Gastrocnemius medialis (tissue), 4 donors: ENCODE data around the gene CHST11. TPM values are rescaled to one million over a fixed set of nuclear protein-coding genes. Genes with fewer than 3 reads are reported as not detected.

ENCODE experiments used
- ATAC-seq, 2 donors: fragments of 150-250 bp; one replicate each; pipeline ENCODE4 v1.9.1; 2016
- DNase-seq, 2 donors: peaks; one replicate each; pipeline ENCODE4 v3.0.0-alpha.2; 2019
- H3K27ac ChIP-seq, 4 donors: fragments of 200-600 bp; sonication (generic); 1 replicate in 1 of 4; 2 replicates in 3 of 4; pipeline ENCODE4 v1.5.1; 2016 to 2018; ENCODE audit warnings: mild to moderate bottlenecking in 2 of 4, moderate library complexity in 1 of 4
- H3K27me3 ChIP-seq, 3 donors: fragments of 200-600 bp; sonication (generic) in 2 of 3; 1 replicate in 1 of 3; 2 replicates in 2 of 3; pipeline versions ENCODE4 v1.5.1 to v1.6.0; 2016 to 2019; ENCODE audit warnings: mild to moderate bottlenecking in 1 of 3, moderate library complexity in 1 of 3
- H3K36me3 ChIP-seq, 2 donors: fragments of 200-600 bp; sonication (generic) in 1 of 2; one replicate each; pipeline ENCODE4 v1.5.1; 2017 to 2018
- H3K4me1 ChIP-seq, 2 donors: fragments of 200-600 bp; sonication (generic) in 1 of 2; one replicate each; pipeline ENCODE4 v1.5.1; 2016 to 2017; ENCODE audit warnings: mild to moderate bottlenecking in 2 of 2
- H3K4me3 ChIP-seq, 4 donors: fragments of 200-600 bp; sonication (generic) in 3 of 4; 1 replicate in 1 of 4; 2 replicates in 3 of 4; pipeline ENCODE4 v1.5.1; 2016 to 2019; ENCODE audit warnings: mild to moderate bottlenecking in 2 of 4
- H3K9me3 ChIP-seq, 3 donors: fragments of 200-600 bp; sonication (generic) in 2 of 3; 1 replicate in 1 of 3; 2 replicates in 2 of 3; pipeline ENCODE4 v1.5.1; 2016 to 2019
- CTCF ChIP-seq, 5 experiments: fragments of 450-650 bp in 3 of 5; fragments of 200-600 bp in 2 of 5; sonication (generic) in 2 of 5; IDR thresholded peaks in 4 of 5; conservative IDR thresholded peaks in 1 of 5; 1 replicate in 4 of 5; 2 replicates in 1 of 5; pipeline ENCODE4 v1.5.1; 2016 to 2019; ENCODE audit warnings: antibody characterized with exemption in 5 of 5, mild to moderate bottlenecking in 3 of 5, moderate library complexity in 3 of 5
- POLR2A ChIP-seq, 2 donors: fragments of 450-650 bp; IDR thresholded peaks; one replicate each; pipeline ENCODE4 v1.6.1; 2017; ENCODE audit warnings: antibody characterized with exemption in 2 of 2, mild to moderate bottlenecking in 2 of 2, moderate library complexity in 2 of 2
- in situ Hi-C, 4 donors: fragments of 200-750 bp; cut with MboI; loops; one replicate each; pipeline versions ENCODE4 v1.15.0 to v1.8.0; 2017; ENCODE audit warnings: low sequenced_read_pairs in 4 of 4
- intact Hi-C: fragments of 100-400 bp; cut with DNase I; formaldehyde crosslinking; loops from one replicate; pipeline ENCODE4 v1.15.1; 2023; ENCODE audit warnings: low total_unique reads
- total RNA-seq, 4 donors: library from RNA; depleted of rRNA; stranded (reverse); fragments of >200 nt; gene quantifications; one replicate each; pipeline versions ENCODE4 v1.1.0 to v1.2.3, GENCODE V29; 2016

Gene CHST11
- total RNA-seq, 4 donors from 2014 or later = 0.17 to 2.1 (median 1.4) TPM

- DNase-seq = no peak
- no peak overlapping the region for H3K4me3 ChIP-seq
- no peak for ATAC-seq
- no peak for TF ChIP-seq CTCF (IDR thresholded peaks at IDR 0.05 in 4 of 5, conservative IDR thresholded peaks at IDR 0.05 in 1 of 5)
- no peak for TF ChIP-seq POLR2A (IDR thresholded peaks at IDR 0.05)
- in situ Hi-C loops = no loop called here
- no peaks in the 10 kb centered on the region for H3K27me3 ChIP-seq
- H3K9me3 ChIP-seq = no peaks in the 10 kb centered on the region
- intact Hi-C loops = no loop called here
- H3K27ac ChIP-seq = no peak overlapping the region
- no peaks in the 10 kb centered on the region for H3K36me3 ChIP-seq
- no peaks in the 10 kb centered on the region for H3K4me1 ChIP-seq
These were observed 56.9 kb downstream of the CHST11 start for GRCh38 chr12:104513681-104514080.

- Histone ChIP-seq H3K4me1 (no peaks in the 10 kb centered on the region), H3K27me3 (no peaks in the 10 kb centered on the region), H3K9me3 (no peaks in the 10 kb centered on the region), H3K36me3 (no peaks in the 10 kb centered on the region), H3K27ac (no peak overlapping the region), H3K4me3 (no peak overlapping the region)
- intact Hi-C loops (no loop called here), in situ Hi-C loops (no loop called here)
- DNase-seq (no peak), ATAC-seq (no peak)
- TF ChIP-seq POLR2A (IDR thresholded peaks at IDR 0.05) (no peak), CTCF (IDR thresholded peaks at IDR 0.05 in 4 of 5, conservative IDR thresholded peaks at IDR 0.05 in 1 of 5) (no peak)
These were observed 57.5 kb downstream of the CHST11 start for GRCh38 chr12:104514092-104514810.

GRCh38 chr12:104515899-104516298 is 59.2 kb downstream of the CHST11 start:
- in situ Hi-C loops = no loop called here
- no peak overlapping the region for H3K4me3 ChIP-seq
- ATAC-seq (no peak), DNase-seq (no peak)
- intact Hi-C loops = no loop called here
- no peak overlapping the region for H3K27ac ChIP-seq
- no peaks in the 10 kb centered on the region for H3K36me3 ChIP-seq
- no peaks in the 10 kb centered on the region for H3K4me1 ChIP-seq
- TF ChIP-seq CTCF (IDR thresholded peaks at IDR 0.05 in 4 of 5, conservative IDR thresholded peaks at IDR 0.05 in 1 of 5) (no peak), POLR2A (IDR thresholded peaks at IDR 0.05) (no peak)
- H3K9me3 ChIP-seq = no peaks in the 10 kb centered on the region
- no peaks in the 10 kb centered on the region for H3K27me3 ChIP-seq

GRCh38 chr12:104516821-104517220 is 60.1 kb downstream of the CHST11 start:
- intact Hi-C loops = no loop called here
- H3K4me3 ChIP-seq = no peak overlapping the region
- TF ChIP-seq POLR2A (IDR thresholded peaks at IDR 0.05) = no peak
- TF ChIP-seq CTCF (IDR thresholded peaks at IDR 0.05 in 4 of 5, conservative IDR thresholded peaks at IDR 0.05 in 1 of 5) = no peak
- DNase-seq (no peak), ATAC-seq (no peak)
- in situ Hi-C loops = no loop called here
- H3K9me3 ChIP-seq = no peaks in the 10 kb centered on the region
- H3K4me1 ChIP-seq = no peaks in the 10 kb centered on the region
- H3K27me3 ChIP-seq = no peaks in the 10 kb centered on the region
- no peaks in the 10 kb centered on the region for H3K36me3 ChIP-seq
- no peak overlapping the region for H3K27ac ChIP-seq

- intact Hi-C loops (no loop called here), in situ Hi-C loops (no loop called here)
- Histone ChIP-seq H3K36me3 (no peaks in the 10 kb centered on the region), H3K27me3 (no peaks in the 10 kb centered on the region), H3K4me1 (no peaks in the 10 kb centered on the region), H3K9me3 (no peaks in the 10 kb centered on the region), H3K4me3 (no peak overlapping the region), H3K27ac (no peak overlapping the region)
- ATAC-seq (no peak), DNase-seq (no peak)
- TF ChIP-seq POLR2A (IDR thresholded peaks at IDR 0.05) (no peak), CTCF (IDR thresholded peaks at IDR 0.05 in 4 of 5, conservative IDR thresholded peaks at IDR 0.05 in 1 of 5) (no peak)
These were observed 61.1 kb downstream of the CHST11 start for GRCh38 chr12:104517880-104518279.
